Endothelial cell of umbilical vein (primary cell): Measurements from ENCODE around the gene ZC3HAV1L. TPM values are rescaled to one million over a fixed set of nuclear protein-coding genes. Genes with fewer than 3 reads are reported as not detected.

Experiments
- BruUV-seq: library from RNA; stranded (reverse); fragments of 400-500 nt; replicated peaks from 2 replicates; lab custom pipeline; 2021; lab: Mats Ljungman, UMichigan
- CTCF ChIA-PET: fragments of 300-600, 350-600 bp; sonication (Branson Sonifier 250); formaldehyde crosslinking; loops from one replicate; lab custom pipeline; 2021; ENCODE audit warnings: antibody characterized with exemption, inconsistent platforms; lab: Charles Lee
- POLR2A ChIA-PET: fragments of 300-600, 350-600 bp; sonication (Branson Sonifier 250); formaldehyde crosslinking; loops from one replicate; lab custom pipeline; 2021; ENCODE audit warnings: antibody characterized with exemption, inconsistent platforms; lab: Charles Lee
- DNase-seq: peaks from one replicate; pipeline ENCODE4 v3.0.0-alpha.2; 2011; ENCODE audit warnings: low read depth, low spot score
- FAIRE-seq: peaks from 2 replicates; lab custom pipeline; 2011; peaks lifted over from hg19 to GRCh38; lab: Jason Lieb, UNC
- H2AFZ ChIP-seq: 2 replicates; pipeline ENCODE4 v1.6.0; 2012; ENCODE audit warnings: low read depth, low read length, control low read depth, inconsistent platforms
- H3K27ac ChIP-seq: 2 replicates; pipeline ENCODE4 v1.5.1; 2011; ENCODE audit warnings: low read depth, mild to moderate bottlenecking, control low read depth, low read length, moderate library complexity; ENCODE audit not compliant: insufficient read depth
- H3K27me3 ChIP-seq, 2 experiments: 2 replicates each; pipeline versions ENCODE4 v1.6.0 to v1.6.1; 2011; ENCODE audit warnings: low read length in 2 of 2, mixed read lengths in 1 of 2; ENCODE audit not compliant: control insufficient read depth in 2 of 2, insufficient read depth in 2 of 2
- H3K36me3 ChIP-seq, 2 experiments: 2 replicates in 1 of 2; 3 replicates in 1 of 2; pipeline ENCODE4 v1.5.1; 2011; ENCODE audit warnings: low read length in 2 of 2, mild to moderate bottlenecking in 1 of 2, moderate library complexity in 1 of 2; ENCODE audit not compliant: control insufficient read depth in 2 of 2, insufficient read depth in 2 of 2; ENCODE audit errors: extremely low read depth in 1 of 2
- H3K4me1 ChIP-seq: 3 replicates; pipeline ENCODE4 v1.5.1; 2011; ENCODE audit warnings: mild to moderate bottlenecking, low read length; ENCODE audit not compliant: control insufficient read depth, insufficient read depth; ENCODE audit errors: extremely low read depth
- H3K4me2 ChIP-seq: 2 replicates; pipeline ENCODE4 v1.6.1; 2011; ENCODE audit warnings: low read length, control low read depth, mixed read lengths; ENCODE audit not compliant: insufficient read depth
- H3K4me3 ChIP-seq, 3 experiments: fragments of 200-600 bp in 1 of 3; sonication (generic), shearing (Covaris generic) in 1 of 3; replicated peaks in 1 of 3; 2 replicates each; pipeline ENCODE4 v1.5.1; 2011 to 2016; ENCODE audit warnings: control low read depth in 3 of 3, low read length in 3 of 3, mild to moderate bottlenecking in 2 of 3, inconsistent platforms in 1 of 3, low read depth in 1 of 3, moderate library complexity in 1 of 3; ENCODE audit not compliant: insufficient read depth in 1 of 3
- H3K79me2 ChIP-seq: 2 replicates; pipeline ENCODE4 v1.6.0; 2012; ENCODE audit warnings: low read length, inconsistent platforms; ENCODE audit not compliant: control insufficient read depth, insufficient read depth
- H3K9ac ChIP-seq: replicated peaks from 2 replicates; pipeline ENCODE3; 2011; ENCODE audit warnings: low read length, control low read depth; ENCODE audit not compliant: insufficient read depth; ENCODE audit errors: extremely low read depth
- H3K9me1 ChIP-seq: replicated peaks from 3 replicates; pipeline ENCODE4 v1.6.0; 2011; ENCODE audit warnings: mild to moderate bottlenecking, low read length; ENCODE audit not compliant: control insufficient read depth, insufficient read depth; ENCODE audit errors: extremely low read depth
- H3K9me3 ChIP-seq: replicated peaks from 2 replicates; pipeline ENCODE4 v1.5.1; 2012; ENCODE audit warnings: low read length, inconsistent platforms; ENCODE audit not compliant: control insufficient read depth, insufficient read depth
- H4K20me1 ChIP-seq: replicated peaks from 2 replicates; pipeline ENCODE3; 2011; ENCODE audit warnings: mild to moderate bottlenecking, low read length; ENCODE audit not compliant: control insufficient read depth, insufficient read depth; ENCODE audit errors: extremely low read depth
- CTCF ChIP-seq, 2 donors: IDR thresholded peaks; 1 replicate in 1 of 2; 2 replicates in 1 of 2; pipeline ENCODE4 v1.5.1; 2011; ENCODE audit warnings: low read length in 2 of 2, mild to moderate bottlenecking in 2 of 2, moderate library complexity in 2 of 2, control low read depth in 1 of 2, inconsistent platforms in 1 of 2, low read depth in 1 of 2; ENCODE audit not compliant: insufficient read depth in 1 of 2; ENCODE audit errors: extremely low read depth in 1 of 2
- EZH2 ChIP-seq: IDR thresholded peaks from 2 replicates; pipeline ENCODE4 v1.6.1; 2012; ENCODE audit warnings: borderline replicate concordance, low read depth, mild to moderate bottlenecking, moderate library complexity, low read length, inconsistent platforms; ENCODE audit not compliant: severe bottlenecking
- FOS ChIP-seq: IDR thresholded peaks from 2 replicates; pipeline ENCODE4 v1.6.1; 2011; ENCODE audit warnings: mild to moderate bottlenecking, low read length, moderate library complexity, borderline replicate concordance; ENCODE audit not compliant: insufficient read depth
- GATA2 ChIP-seq: IDR thresholded peaks from 2 replicates; pipeline ENCODE4 v1.7.0; 2011; ENCODE audit warnings: low read depth, mild to moderate bottlenecking, moderate library complexity, mixed read lengths, low read length; ENCODE audit not compliant: insufficient read length, insufficient read depth
- JUN ChIP-seq: IDR thresholded peaks from 2 replicates; pipeline ENCODE4 v1.6.1; 2011; ENCODE audit warnings: borderline replicate concordance, low read depth; ENCODE audit not compliant: insufficient read length, insufficient read depth
- MAX ChIP-seq: IDR thresholded peaks from 2 replicates; pipeline ENCODE4 v1.6.1; 2011; ENCODE audit not compliant: insufficient read depth, insufficient read length
- MYC ChIP-seq: IDR thresholded peaks from one replicate; pipeline ENCODE4 v1.6.1; 2011; ENCODE audit warnings: mild to moderate bottlenecking, low read depth, low read length
- POLR2A ChIP-seq: IDR thresholded peaks from 2 replicates; pipeline ENCODE4 v1.6.1; 2012; ENCODE audit warnings: low read depth, mild to moderate bottlenecking, control low read depth, low read length
- POLR2AphosphoS5 ChIP-seq: IDR thresholded peaks from 2 replicates; pipeline ENCODE4 v1.6.1; 2012; ENCODE audit warnings: low read depth, mild to moderate bottlenecking, control low read depth, low read length, moderate library complexity; ENCODE audit not compliant: insufficient read depth
- dilution Hi-C: fragments of 300-500 bp; cut with MboI; formaldehyde crosslinking; loops from one replicate; pipeline ENCODE4 v1.15.0; 2019; ENCODE audit warnings: low sequenced_read_pairs; ENCODE audit not compliant: extremely low pct_ligation_motif_present
- intact Hi-C: fragments of 100-400 bp; cut with micrococcal nuclease; formaldehyde crosslinking; loops from one replicate; pipeline ENCODE4 v1.10.0; 2022
- polyA plus RNA-seq, 4 experiments: library from polyadenylated mRNA; depleted of rRNA in 3 of 4; stranded (reverse) in 3 of 4; unstranded in 1 of 4; fragments of >200 nt; gene quantifications; 2 replicates each; pipeline versions ENCODE4 v1.2.1 to v1.2.3, GENCODE V29; 2011 to 2012; ENCODE audit warnings: missing spikeins in 1 of 4
- total RNA-seq: library from RNA; stranded (reverse); gene quantifications from 2 replicates; pipeline ENCODE4 v1.2.3, GENCODE V29; 2021

The ZC3HAV1L gene
- total and polyA plus RNA-seq, 2 donors (not counting 3 experiments of a cell fraction or from before 2014, with no cell fraction given) = 15.9 to 25.7 TPM

- no peaks in the 10 kb centered on the region for H3K9me3 ChIP-seq
- H3K4me1 ChIP-seq = no peaks in the 10 kb centered on the region
- no peak overlapping the region for H3K9ac ChIP-seq
- CTCF ChIA-PET = interaction anchor here (1.2 to 6.9 kb wide), 4 partner anchors 9 to 136 kb away, joined by 4 to 111 read pairs (median 5); no protein-coding TSS in a partner anchor
- no peak overlapping the region for H2AFZ ChIP-seq
- H4K20me1 ChIP-seq = no peaks in the 10 kb centered on the region
- H3K36me3 ChIP-seq = peaks cover 13 to 18% of the 10 kb centered on the region in 2 experiments
- H3K27ac ChIP-seq = no peak overlapping the region
- POLR2A ChIA-PET = no interaction called here
- no peaks in the 10 kb centered on the region for H3K79me2 ChIP-seq
- no peak for TF ChIP-seq POLR2AphosphoS5
- no peak for TF ChIP-seq FOS
- TF ChIP-seq MAX = no peak
- no peak for TF ChIP-seq GATA2
- no peak for TF ChIP-seq EZH2
- TF ChIP-seq CTCF (IDR thresholded peaks at IDR 0.05; ENCODE audit: extremely low read depth in 1 of 2, insufficient read depth in 1 of 2, low read depth in 1 of 2, low read length in 2 of 2) = no peak
- no peak for TF ChIP-seq MYC
- no peak for TF ChIP-seq POLR2A
- no peak for TF ChIP-seq JUN
- no TSS peak for BruUV-seq
- dilution Hi-C loops (no loop called here), intact Hi-C loops (no loop called here)
- no peaks in the 10 kb centered on the region for H3K27me3 ChIP-seq
- DNase-seq (no peak), FAIRE-seq (no peak)
- H3K9me1 ChIP-seq = no peaks in the 10 kb centered on the region
- H3K4me2 ChIP-seq = no peak overlapping the region
- no peak overlapping the region for H3K4me3 ChIP-seq
Observed at GRCh38 chr7:139022286-139022685, 13.6 kb downstream of the ZC3HAV1L start.
